Effector CD8-positive, alpha-beta T cell (primary cell): ENCODE results near the gene MEF2A.
"Not testable (repeated sequence)": the region's sequence is repeated elsewhere in the genome, so short reads cannot be mapped to it uniquely, and the experiment has no call there.

ENCODE experiments used
- DNase-seq: peaks from one replicate; lab custom pipeline; 2025; lab: John Stamatoyannopoulos, UW

MEF2A gene

GRCh38 chr15:99729327-99729726 lies 163.5 kb downstream of the MEF2A start:
- no peak for DNase-seq

- DNase-seq: no peak
These were observed 164.1 kb downstream of the MEF2A start for GRCh38 chr15:99729920-99730319.

- DNase-seq: no peak
These were observed 165.7 kb downstream of the MEF2A start for GRCh38 chr15:99731336-99732123.

DNA sequence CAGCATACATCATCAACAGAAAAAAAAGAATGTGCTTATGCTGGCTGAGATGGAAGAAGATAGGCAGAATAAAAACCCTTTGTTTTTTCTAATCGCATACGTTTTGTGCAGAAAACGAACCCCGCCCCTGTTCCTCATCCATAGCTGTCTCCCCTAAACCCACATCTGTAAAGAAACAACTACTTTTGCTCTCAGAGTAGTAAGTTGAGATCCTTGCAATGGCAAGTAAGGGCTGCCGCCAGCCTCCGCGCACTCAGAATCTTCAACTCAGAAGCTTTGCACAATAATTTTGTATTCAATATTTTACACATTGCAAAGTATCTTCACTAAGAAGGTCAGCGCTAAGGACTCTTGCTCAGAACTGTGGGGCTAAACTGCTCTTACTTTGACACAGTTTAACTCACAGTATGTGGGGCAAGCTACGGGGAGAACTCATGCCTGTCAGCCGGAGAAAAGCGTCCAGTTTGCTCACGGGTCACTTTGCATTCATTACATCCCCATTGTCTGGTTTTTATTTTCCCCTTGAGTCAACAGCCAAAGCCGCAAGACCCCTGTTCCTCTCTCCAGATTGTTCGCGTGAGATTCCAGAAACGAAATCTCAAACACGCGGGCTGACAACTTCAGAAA lies 166.5 kb downstream of the MEF2A start:
- DNase-seq: no peak

- DNase-seq: no peak
These were observed 167.0 kb downstream of the MEF2A start for GRCh38 chr15:99732751-99733267.

GRCh38 chr15:99733268-99734039 lies 167.7 kb downstream of the MEF2A start, which contains the start of gene LYSMD4:
LYSMD4 (minus strand) TSS chr15:99733437; CDS start chr15:99731999, 1,438 bp downstream.
- DNase-seq: peak; percentile 99

DNA sequence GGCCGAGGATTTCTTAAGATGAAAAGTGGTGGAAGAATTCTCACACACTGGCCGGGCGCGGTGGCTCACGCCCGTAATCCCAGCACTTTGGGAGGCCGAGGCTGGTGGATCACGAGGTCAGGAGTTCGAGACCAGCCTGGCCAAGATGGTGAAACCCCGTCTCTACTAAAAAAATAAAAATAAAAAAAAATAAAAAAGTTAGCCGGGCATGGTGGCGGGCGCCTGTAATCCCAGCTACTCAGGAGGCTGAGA lies 168.2 kb downstream of the MEF2A start:
- not testable (repeated sequence) for DNase-seq

DNA sequence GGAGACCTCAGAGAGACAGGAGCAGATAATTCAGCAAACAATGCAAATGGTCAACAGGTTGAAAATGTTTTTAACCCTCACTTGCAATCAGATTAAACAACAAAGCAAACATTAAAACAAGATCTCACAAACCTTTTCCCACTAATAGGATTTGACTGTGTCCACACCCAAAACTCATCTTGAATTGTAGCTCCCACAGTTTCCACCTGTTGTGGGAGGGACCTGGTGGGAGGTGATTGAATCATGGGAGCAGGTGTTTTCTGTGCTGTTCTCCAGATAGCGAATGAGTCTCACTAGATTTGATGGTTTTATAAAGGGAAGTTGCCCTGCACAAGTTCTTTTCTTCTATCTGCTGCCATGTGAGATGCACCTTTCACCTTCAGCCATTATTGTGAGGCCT lies 168.8 kb downstream of the MEF2A start:
- DNase-seq: no peak

DNA sequence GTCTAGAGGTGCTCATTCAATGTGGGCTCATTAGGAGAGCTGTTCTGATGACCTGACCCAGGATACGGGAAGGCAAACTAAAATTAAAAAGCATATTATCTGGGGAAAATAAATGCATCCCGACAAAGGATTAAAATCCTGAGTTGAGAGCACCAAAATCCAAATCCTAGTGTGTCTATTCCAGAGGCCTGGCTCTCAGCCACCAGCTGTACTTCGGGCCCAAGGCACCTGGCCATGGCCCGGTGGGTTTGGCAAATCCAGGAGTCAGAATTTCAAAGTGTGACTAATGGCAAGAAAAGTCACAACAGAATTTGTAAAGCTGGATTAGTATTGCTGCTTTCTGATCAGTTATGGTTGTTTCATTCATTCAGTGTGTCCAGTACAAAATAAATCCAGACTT lies 170.1 kb downstream of the MEF2A start:
- DNase-seq: no peak

DNA sequence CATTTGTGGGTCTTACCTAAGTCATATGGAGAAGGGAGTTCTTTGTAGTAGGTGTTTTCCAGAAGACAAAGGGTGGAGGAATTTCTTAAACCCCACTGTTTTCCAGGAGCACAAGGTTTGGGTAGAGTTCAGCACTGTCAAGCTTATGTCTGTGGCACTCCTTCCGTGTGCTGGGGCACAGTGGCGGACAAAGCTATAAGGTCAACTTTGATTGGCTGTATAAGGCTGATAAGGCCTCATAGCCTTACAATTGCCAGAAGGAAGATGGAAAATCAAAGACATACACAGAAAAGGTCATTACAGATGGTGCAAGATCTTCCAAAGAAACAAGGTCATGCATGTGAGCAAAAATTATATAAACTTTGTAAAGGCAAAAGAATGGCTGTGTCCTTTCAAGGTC lies 170.9 kb downstream of the MEF2A start:
- no peak for DNase-seq

GRCh38 chr15:99738021-99738847 lies 172.4 kb downstream of the MEF2A start:
- DNase-seq: no peak

DNA sequence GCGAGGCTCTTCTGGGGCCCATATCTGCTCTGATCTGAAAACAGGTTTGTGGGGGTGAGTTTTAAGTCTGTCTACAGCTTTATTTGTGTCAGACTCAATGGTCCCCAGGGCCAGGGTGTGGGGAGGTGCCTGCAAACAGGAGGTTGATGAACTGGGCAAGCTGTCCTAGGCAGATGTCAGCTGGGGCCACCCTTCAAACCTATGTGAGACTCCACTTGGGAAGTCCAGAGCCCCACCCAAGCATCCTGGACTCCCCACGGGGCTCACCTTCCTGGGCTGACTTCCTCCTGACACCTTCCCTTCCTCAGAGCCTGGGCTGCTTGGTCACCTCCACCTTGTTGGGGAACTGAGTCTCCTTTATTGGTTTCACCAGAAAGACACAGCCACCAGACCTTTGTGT lies 176.1 kb downstream of the MEF2A start:
- DNase-seq: no peak

DNA sequence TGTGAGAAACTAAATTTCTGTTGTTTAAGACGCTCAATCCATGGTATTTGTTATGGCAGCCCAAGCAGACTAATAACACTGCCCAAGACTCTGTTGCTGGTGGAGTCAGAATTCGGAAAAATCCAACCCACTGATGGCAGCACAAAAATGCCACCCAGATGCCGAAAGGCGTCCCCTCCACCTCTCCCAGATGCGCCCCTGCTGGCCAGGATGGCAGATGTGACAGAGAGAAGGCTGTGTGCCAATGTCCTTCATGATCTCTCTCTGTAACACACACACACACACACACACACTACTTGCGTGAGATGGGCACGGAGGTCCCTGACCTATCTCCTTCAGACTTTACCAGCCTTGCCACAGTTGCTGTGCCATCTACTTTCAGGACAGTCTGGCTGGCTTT lies 178.4 kb downstream of the MEF2A start:
- no peak for DNase-seq

DNA sequence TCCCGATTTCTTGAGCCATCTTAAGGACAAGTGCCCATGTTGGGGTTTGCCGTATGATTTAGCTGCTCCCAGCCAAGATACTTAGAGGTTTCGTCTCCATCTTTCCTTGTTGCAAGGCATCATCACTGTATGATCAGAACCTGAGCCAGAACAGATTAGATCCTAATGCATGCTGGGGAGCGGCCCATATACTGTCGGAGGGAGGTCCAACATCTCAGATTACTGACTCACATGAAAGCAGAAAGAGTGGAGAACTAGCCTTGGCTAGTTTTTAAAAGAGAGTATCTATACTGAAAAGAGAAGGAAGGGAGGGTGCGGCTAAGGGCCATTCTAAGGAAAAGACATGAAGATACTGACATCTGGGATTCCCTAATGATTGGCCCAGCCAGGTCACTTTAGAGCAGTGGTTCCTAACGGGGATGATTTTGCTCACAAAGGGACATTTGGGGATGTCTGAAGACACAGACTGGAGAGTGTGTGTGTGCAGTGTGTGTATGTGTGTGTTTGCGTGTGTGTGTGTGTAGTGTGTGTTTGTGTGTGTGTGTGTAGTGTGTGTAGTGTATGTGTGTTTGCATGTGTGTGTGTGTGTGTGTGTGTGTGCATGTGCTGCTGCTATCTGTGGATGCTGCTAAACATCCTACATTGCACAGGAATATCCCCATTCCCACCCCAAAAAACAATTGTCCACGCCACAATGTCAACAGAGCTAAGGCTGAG lies 179.7 kb downstream of the MEF2A start:
- DNase-seq: no peak

DNA sequence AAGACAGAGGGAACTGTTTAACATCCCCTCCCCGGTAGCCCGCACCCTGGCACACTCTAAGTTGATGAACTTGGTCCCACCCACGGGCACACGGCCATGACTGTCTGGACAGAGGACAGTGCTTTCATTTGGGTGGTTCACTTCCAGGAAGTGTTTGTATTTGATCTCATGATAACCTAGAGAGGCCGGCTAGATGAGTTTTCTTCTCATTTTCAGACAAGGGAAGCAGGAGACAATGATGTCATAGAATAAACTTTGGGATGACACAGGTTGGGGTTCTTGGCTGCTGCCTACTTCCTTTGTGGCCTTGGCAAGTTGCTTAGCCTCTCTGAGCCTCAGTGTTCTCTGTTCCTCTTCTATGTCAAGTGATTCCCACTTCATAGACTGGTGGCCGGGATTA lies 183.6 kb downstream of the MEF2A start:
- DNase-seq: no peak

DNA sequence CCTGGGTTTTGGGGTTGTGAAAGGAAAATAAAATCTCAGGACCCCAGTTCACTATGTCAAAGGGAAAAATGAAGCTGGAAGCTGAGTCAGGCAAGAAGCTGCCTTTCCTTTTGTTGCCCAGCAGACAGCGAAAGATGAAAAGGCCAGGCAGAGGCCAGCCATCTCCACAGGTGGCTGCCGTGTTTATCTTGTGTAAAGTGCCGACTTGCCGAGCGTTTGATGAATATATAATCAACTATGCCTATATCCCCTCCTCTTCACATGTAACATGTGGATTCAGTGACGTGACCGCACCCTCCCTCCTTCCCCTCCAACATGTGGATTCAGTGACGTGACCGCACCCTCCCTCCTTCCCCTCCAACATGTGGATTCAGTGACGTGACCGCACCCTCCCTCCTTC lies 184.5 kb downstream of the MEF2A start:
- DNase-seq: not testable (repeated sequence)

DNA sequence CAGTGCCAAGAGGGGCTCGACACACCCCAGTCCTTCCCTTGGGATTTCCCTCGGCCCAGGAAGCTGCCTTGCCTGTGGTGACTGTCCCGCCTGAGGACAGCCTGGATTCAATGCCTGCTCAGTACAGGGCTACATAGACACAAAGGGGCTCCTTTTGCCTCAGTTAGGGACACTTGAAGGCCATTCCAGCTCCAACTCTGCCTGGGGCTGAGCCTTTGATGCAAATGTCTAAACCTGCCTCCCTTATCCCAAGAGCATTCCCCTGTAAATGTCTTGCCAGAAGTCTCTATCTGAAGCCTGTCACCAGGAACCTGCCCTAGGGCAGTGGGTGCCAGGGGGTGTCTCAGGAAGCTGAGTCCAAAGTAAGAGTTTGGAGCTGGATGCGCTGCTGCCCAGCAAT lies 186.8 kb downstream of the MEF2A start:
- no peak for DNase-seq

- no peak for DNase-seq
These were observed 187.3 kb downstream of the MEF2A start for GRCh38 chr15:99753066-99753465.

DNA sequence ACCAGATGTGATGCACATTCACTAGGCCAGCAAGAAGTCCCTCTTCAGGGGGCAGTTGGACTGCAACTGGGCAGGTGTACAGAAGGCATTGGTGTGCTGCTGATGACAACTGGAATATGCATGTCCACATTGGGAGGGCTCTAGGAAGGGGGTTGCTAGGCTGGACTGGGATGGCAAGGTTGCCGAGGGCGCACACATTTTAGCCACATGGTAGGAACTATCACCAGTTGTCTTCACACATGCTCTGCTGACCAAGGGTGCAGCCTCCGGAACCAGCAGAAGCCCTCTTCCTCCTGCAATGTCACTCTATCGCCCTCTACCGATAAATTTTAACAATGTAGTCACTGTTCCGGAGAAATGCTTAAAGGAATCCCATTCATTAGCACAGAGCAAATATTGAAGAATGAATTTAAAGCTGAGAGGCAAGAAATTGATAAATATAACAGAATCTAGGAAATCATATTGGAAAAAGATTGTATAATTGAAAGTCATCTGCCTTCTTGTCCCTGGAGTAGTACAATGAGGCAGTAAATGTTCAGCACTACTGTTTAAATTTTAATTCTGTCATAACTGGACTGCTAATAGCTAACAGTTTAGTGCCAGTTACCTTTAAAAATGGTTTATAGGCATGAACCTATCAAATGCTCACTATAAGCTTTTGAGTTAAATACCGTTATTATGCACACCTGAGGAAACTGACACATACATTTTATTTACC lies 190.1 kb downstream of the MEF2A start:
- DNase-seq: no peak

- no peak for DNase-seq
These were observed 196.5 kb downstream of the MEF2A start for GRCh38 chr15:99762288-99762687.

DNA sequence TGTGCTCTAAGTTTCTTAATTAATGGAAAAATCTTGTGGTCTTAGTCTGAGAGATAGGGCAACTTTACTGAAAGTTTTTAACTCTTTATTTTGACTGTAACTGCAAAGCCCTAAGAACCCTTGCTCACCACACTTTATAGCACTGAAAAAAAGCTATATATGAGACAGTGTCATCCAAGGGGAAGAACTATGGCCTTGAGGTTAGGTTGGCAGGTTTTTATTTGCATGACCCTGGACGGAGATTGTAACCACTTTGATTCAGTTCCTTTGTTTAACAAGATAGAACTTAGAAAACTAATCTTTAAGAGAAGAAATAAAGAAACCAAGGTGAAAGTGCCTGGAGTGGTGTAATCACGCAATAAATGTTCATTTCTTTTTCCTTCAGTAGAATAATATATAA lies 198.0 kb downstream of the MEF2A start:
- DNase-seq: no peak
